HG03378 (cell line): Measurements from ENCODE around the gene PSMD3.
"Not testable (repeated sequence)": the region's sequence is repeated elsewhere in the genome, so short reads cannot be mapped to it uniquely, and the experiment has no call there.

Source experiments
- ATAC-seq: cut with Tn5 transposase; IDR thresholded peaks from one replicate; pipeline ENCODE4 v1.9.1; 2021; ENCODE audit warnings: mild to moderate bottlenecking, moderate library complexity; ENCODE audit not compliant: unreplicated experiment

PSMD3 gene

DNA sequence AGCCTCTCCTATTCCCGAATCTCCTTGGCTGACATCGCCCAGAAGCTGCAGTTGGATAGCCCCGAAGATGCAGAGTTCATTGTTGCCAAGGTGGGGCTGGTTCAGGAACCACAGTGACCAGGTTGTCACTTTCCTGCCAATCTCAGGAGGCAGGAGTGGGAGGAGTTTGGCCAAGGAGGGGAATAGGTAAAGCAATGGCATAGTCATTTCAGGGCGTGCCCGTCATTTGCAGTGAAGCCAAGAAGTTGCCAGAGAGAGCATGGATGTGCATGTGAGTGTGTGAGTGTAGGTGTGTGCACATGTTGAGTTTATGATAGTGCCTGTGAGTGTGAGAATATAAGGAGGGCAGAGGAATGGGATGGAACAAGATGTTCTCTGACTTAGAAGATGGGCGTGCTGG lies 14.8 kb downstream of the PSMD3 start:
- no peak for ATAC-seq

DNA sequence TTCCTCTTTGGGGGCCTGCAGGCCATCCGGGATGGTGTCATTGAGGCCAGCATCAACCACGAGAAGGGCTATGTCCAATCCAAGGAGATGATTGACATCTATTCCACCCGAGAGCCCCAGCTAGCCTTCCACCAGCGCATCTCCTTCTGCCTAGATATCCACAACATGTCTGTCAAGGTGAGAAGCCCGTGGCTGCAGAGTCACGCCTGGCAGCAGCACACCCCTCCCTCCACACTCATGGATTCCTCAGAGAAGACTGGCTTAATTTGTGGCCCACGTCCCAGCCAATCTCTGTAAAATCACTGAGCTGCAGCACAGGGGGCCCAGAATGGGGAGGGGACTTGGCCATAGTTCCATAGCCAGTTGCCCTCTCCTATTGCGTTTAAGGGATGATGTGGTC lies 15.6 kb downstream of the PSMD3 start:
- ATAC-seq: no peak

DNA sequence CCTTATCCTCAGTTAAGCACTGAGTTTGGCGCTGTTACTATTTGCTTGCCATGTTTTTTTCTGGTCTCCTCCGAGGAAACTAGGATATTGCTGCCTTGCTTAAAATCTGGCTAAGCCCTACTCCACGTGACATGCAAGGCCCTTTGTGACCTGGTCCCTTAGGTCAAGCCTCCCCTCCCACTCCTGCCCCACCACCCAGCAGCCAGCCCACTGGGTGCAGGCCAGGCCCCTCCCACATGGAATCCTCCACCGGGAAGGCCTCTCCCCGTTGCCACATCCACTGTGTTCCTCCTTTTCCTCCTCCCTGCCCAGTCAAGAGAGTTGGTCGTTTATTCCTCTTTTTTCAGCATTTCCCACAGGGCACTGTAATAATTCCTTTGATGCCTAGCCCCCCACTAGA lies 16.2 kb downstream of the PSMD3 start:
- ATAC-seq: no peak

DNA sequence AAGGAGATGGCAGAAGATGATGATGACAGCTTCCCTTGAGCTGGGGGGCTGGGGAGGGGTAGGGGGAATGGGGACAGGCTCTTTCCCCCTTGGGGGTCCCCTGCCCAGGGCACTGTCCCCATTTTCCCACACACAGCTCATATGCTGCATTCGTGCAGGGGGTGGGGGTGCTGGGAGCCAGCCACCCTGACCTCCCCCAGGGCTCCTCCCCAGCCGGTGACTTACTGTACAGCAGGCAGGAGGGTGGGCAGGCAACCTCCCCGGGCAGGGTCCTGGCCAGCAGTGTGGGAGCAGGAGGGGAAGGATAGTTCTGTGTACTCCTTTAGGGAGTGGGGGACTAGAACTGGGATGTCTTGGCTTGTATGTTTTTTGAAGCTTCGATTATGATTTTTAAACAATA lies 16.9 kb downstream of the PSMD3 start:
- ATAC-seq: no peak

DNA sequence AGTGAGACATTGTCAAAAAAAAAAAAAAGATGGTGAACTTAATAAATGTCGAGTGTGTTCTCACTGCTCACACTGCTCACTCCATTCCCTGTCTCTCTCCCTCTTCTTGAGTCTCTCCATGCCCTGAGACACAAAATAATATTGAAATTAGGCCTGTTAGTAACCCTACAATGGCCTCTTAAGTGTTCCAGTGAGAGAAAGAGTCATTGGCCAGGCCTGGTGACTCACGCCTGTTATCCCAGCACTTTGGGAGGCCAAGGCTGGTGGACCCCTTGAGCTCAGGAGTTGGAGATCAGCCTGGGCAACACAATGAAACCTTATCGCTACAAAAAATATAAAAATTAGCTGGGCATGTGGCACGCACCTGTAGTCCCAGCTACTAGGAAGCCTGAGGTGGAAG lies 18.5 kb downstream of the PSMD3 start:
- no peak for ATAC-seq

DNA sequence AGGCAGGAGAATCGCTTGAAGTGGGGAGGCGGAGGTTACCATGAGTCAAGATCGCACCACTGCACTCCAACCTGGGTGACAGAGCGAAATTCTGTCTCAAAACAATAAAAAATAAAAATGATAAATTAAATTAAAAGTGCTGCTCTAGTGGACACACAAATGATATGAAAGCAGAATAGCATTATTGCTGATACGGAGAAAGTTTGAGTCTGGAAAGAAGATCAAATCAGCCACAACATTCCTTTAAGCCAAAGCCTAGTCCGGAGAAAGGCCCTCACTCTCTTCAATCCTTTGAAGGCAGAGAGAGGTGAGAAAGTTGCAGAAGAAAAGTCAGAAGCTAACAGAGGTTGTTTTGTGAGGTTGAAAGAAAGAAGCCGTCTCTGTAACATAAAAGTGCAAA lies 19.6 kb downstream of the PSMD3 start:
- no peak for ATAC-seq

DNA sequence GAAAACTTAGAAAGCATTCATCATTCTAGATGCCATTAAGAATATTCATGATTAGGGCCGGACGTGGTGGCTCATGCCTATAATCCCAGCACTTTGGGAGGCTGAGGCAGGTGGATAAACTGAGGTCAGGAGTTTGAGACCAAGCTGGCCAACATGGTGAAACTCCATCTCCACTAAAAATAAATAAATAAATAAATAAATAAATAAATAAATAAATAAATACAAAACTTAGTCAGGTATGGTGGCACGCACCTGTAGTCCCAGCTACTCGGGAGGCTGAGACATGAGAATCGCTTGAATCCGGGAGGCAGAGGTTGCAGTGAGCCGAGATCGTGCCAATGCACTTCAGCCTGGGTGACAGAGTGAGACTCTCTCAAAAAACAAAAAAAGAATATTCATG lies 20.7 kb downstream of the PSMD3 start:
- ATAC-seq: not testable (repeated sequence)

DNA sequence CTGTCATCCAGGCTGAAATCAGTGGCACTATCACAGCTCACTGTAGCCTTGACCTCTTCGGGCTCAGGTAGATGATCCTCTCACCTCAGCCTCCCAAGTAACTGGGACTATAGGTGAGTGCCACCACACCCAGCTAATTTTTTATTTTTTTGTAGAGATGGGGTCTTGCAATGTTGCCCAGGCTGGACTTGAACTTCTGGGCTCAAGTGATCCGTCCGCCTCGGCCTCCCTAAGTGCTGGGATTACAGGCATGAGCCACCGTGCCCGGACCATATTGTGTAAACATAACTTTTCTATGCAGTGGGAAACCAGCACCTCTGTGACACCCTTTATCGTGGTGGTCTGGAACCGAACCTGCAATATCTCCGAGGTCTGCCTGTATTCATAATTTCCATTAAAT lies 23.5 kb downstream of the PSMD3 start:
- ATAC-seq: no peak

DNA sequence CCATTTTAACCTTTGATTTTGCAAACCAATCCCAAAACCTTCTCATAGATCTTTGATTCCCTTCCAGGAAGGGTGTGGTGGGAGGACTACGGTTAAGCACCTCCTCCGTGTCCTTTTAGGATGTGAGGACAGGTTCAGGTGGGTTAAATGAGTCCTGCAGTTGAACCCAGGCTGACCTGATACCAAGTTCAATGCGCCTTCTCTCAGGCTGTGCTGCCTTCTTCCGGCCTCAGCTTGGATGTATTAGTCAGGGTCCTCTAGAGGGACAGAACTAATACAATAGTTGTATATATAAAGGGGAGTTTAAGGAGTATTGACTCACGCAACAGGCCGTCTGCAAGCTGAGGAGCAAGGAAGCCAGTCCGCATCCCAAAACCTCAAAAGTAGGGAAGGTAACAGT lies 24.1 kb downstream of the PSMD3 start:
- no peak for ATAC-seq

DNA sequence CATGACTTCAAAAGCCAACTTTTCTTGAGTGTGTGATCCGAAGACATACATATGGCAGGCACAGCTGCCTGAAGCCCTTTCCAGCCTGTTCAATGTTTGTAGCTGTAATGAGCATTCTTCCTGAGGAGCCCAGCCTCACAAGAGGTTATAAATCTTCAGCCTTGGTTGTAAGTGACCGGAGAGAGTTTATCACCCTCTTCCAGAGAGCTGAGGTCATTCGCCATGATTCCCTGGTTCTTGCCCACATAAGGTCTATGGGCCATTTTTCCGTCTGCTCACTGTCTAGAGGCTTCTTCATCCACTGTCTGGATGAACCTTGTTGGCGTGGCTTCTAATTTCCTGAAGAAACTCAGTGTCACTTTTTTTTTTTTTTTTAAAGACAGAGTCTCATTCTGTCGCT lies 24.9 kb downstream of the PSMD3 start:
- ATAC-seq: no peak

DNA sequence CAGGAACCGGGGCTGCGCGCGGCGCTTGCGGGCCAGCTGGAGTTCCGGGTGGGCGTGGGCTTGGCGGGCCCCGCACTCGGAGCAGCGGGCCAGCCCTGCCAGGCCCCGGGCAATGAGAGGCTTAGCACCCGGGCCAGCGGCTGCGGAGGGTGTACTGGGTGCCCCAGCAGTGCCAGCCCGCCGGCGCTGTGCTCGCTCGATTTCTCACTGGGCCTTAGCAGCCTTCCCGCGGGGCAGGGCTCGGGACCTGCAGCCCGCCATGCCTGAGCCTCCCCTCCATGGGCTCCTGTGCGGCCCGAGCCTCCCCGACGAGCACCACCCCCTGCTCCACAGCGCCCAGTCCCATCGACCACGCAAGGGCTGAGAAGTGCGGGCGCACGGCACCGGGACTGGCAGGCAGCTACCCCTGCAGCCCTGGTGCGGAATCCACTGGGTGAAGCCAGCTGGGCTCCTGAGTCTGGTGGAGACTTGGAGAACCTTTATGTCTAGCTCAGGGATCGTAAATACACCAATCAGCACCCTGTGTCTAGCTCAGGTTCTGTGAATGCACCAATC lies 30.4 kb downstream of the PSMD3 start:
- not testable (repeated sequence) for ATAC-seq

DNA sequence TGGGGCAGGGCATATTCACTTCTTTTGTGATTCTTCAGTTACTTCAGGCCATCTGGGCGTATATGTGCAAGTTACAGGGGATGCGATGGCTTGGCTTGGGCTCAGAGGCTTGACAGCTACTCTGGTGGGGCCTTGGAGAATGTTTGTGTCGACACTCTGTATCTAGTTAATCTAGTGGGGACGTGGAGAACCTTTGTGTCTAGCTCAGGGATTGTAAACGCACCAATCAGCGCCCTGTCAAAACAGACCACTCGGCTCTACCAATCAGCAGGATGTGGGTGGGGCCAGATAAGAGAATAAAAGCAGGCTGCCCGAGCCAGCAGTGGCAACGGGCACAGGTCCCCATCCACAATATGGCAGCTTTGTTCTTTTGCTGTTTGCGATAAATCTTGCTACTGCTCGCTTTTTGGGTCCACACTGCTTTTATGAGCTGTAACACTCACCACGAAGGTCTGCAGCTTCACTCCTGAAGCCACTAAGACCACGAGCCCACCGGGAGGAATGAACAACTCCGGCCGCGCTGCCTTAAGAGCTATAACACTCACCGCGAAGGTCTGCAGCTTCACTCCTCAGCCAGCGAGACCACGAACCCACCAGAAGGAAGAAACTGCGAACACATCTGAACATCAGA lies 31.5 kb downstream of the PSMD3 start:
- ATAC-seq: not testable (repeated sequence)

DNA sequence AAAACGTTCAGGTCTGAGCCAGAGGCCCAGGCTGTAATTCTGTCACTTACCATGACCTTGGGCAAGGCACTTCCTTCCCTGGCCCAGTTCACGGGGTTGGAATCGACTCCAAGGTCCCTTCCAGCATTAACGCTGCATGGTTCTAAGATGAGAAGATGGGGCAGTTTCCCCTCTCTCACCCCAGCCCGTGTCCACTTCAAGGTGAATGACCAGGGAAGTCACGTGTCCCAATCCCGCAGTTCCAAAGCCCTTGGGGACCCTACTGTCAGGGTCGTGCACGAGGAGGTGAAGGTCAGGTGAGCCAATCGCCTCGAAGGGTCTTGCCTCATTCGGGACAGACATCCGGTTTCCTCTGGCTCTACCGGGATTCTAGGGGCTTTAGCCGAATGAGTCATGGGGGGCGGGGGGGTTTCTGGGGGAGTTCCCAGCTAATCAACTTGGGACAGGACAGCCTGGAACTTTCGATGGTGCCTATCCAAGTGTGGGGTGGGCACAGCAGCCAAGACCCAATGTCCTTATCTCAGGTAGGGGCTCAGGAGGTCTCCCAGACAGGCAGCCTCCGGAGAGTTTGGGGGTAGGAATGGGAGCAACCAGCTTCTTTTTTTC lies 33.9 kb downstream of the PSMD3 start:
- ATAC-seq: no peak

DNA sequence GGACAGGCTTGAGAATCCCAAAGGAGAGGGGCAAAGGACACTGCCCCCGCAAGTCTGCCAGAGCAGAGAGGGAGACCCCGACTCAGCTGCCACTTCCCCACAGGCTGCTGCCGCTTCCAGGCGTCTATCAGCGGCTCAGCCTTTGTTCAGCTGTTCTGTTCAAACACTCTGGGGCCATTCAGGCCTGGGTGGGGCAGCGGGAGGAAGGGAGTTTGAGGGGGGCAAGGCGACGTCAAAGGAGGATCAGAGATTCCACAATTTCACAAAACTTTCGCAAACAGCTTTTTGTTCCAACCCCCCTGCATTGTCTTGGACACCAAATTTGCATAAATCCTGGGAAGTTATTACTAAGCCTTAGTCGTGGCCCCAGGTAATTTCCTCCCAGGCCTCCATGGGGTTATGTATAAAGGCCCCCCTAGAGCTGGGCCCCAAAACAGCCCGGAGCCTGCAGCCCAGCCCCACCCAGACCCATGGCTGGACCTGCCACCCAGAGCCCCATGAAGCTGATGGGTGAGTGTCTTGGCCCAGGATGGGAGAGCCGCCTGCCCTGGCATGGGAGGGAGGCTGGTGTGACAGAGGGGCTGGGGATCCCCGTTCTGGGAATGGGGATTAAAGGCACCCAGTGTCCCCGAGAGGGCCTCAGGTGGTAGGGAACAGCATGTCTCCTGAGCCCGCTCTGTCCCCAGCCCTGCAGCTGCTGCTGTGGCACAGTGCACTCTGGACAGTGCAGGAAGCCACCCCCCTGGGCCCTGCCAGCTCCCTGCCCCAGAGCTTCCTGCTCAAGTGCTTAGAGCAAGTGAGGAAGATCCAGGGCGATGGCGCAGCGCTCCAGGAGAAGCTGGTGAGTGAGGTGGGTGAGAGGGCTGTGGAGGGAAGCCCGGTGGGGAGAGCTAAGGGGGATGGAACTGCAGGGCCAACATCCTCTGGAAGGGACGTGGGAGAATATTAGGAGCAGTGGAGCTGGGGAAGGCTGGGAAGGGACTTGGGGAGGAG lies 34.7 kb downstream of the PSMD3 start, which contains the start of gene CSF3:
Gene CSF3 (plus strand): TSS at position 436 of the 993 bp plus-strand sequence. CDS start 35 bp downstream, at position 471.
- no peak for ATAC-seq

DNA sequence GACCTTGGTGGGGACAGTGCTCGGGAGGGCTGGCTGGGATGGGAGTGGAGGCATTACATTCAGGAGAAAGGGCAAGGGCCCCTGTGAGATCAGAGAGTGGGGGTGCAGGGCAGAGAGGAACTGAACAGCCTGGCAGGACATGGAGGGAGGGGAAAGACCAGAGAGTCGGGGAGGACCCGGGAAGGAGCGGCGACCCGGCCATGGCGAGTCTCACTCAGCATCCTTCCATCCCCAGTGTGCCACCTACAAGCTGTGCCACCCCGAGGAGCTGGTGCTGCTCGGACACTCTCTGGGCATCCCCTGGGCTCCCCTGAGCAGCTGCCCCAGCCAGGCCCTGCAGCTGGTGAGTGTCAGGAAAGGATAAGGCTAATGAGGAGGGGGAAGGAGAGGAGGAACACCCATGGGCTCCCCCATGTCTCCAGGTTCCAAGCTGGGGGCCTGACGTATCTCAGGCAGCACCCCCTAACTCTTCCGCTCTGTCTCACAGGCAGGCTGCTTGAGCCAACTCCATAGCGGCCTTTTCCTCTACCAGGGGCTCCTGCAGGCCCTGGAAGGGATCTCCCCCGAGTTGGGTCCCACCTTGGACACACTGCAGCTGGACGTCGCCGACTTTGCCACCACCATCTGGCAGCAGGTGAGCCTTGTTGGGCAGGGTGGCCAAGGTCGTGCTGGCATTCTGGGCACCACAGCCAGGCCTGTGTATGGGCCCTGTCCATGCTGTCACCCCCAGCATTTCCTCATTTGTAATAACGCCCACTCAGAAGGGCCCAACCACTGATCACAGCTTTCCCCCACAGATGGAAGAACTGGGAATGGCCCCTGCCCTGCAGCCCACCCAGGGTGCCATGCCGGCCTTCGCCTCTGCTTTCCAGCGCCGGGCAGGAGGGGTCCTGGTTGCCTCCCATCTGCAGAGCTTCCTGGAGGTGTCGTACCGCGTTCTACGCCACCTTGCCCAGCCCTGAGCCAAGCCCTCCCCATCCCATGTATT lies 35.7 kb downstream of the PSMD3 start:
- no peak for ATAC-seq

DNA sequence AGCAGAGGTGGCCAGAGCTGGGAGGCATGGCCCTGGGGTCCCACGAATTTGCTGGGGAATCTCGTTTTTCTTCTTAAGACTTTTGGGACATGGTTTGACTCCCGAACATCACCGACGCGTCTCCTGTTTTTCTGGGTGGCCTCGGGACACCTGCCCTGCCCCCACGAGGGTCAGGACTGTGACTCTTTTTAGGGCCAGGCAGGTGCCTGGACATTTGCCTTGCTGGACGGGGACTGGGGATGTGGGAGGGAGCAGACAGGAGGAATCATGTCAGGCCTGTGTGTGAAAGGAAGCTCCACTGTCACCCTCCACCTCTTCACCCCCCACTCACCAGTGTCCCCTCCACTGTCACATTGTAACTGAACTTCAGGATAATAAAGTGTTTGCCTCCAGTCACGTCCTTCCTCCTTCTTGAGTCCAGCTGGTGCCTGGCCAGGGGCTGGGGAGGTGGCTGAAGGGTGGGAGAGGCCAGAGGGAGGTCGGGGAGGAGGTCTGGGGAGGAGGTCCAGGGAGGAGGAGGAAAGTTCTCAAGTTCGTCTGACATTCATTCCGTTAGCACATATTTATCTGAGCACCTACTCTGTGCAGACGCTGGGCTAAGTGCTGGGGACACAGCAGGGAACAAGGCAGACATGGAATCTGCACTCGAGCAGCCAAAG lies 36.9 kb downstream of the PSMD3 start:
- ATAC-seq: no peak

DNA sequence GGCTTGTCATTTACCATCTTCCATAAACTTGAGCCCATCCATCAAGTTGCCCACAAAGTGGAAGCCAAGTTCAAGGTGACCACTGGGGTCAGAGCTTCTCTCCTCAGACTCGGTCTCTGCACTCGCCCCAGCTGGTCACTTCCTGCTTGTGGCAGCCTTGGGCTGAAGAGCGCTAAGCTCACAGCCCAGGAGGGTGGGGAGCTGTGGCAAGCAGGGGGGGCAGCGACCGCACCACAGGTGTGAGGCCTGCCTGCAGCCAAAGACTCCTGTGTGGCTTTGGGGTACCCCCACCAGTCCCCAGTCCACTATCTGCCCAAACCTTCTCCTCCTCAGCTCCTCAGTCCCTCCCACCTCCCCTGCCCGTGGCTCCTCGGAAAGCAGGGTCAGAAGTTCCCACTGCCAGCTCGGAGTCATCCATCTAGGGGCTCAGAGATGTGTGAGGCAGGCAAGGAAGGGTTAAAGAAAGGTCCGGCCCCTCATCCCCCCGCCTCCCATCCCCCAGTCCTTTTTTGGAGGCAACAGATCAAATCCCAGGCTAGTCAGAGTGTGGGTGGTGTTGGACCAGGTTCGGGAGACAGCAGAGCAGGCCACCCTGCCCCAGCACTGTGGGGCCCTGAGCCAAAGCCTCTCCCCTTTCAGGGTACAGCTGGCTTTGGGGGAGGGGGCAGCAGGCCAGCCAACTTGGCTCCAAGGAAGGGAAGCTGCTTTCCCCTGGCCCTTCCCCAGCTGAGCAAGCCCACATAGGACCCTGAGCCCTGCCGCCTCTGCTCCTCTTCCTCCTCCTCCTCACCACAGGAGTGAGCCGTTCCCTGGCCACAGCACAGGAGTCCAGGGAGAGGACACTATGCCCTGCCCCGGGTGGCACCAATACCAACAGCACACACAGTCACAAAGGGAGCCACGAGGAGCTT lies 37.9 kb downstream of the PSMD3 start:
- no peak for ATAC-seq

DNA sequence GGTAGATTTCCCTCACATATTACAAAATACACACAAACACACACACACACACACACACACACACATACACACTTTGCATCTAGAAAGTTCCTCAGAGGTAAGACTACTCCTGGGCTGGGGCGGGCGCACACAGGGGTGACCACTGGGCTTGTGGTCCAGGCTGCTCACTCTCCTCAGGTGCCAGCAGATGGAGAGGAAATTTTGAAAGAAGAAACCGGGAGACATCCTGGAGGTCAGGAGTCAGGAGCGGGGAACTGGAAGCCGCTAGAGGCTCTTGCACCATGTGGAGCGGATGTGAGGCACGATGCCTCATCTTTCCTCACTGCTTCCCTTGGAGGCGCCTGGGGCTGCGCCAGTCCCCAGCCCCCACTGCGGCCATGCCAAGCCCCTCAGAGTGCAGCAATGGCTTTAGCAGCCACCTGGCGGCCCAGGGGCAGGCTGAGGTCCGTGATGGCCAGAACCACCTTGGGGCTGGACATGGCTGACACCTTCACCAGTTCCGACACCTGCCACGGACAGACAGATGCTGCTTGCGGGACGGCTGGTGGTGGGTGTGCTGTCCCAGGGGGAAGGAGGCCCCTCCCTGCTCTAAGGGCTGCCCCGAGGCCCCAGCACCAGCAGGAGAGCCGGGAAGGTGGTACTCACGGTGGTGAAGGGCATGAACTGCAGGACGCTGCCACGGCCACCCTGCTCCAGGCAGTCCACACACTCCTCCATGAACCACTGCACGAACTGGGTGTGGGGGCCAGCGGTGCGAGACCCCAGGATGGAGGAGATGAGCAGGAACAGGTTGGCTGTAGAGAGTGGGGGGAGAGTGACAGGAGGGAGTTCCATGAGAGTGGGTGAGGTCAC lies 38.8 kb downstream of the PSMD3 start:
- ATAC-seq: no peak
